K562 (cell line): ENCODE results near the gene FUT8. TPM values are rescaled to one million over a fixed set of nuclear protein-coding genes. Genes with fewer than 3 reads are reported as not detected.

ENCODE experiments used
- ATAC-seq: fragments of 200-7000 bp; cut with Tn5 transposase; 3 replicates; pipeline ENCODE4 v1.9.1; 2020; ENCODE audit warnings: moderate library complexity
- BruUV-seq: library from RNA; stranded (reverse); fragments of 400-500 nt; replicated peaks from 2 replicates; lab custom pipeline; 2021; lab: Mats Ljungman, UMichigan
- CTCF ChIA-PET: fragments of 300-600 bp; formaldehyde crosslinking; extraction: SDS; loops from one replicate; lab custom pipeline; 2021; ENCODE audit warnings: low intra/inter-chr PET ratio; lab: Yijun Ruan, JAX
- POLR2A ChIA-PET: fragments of 300-600, 350-650 bp; sonication (Branson Sonifier 250); formaldehyde crosslinking; extraction: SDS; loops from one replicate; lab custom pipeline; 2021; ENCODE audit warnings: antibody characterized with exemption, inconsistent platforms; lab: Yijun Ruan, JAX
- DNase-seq, 4 experiments: peaks; one replicate each; pipeline versions ENCODE4 v3.0.0 to v3.0.0-alpha.2; 2011 to 2018; ENCODE audit warnings: low spot score in 3 of 4, mixed read lengths in 3 of 4; ENCODE audit errors: extremely low read depth in 1 of 4
- FAIRE-seq: peaks from 2 replicates; lab custom pipeline; 2011; peaks lifted over from hg19 to GRCh38; lab: Jason Lieb, UNC
- H2AFZ ChIP-seq: 2 replicates; pipeline ENCODE4 v1.6.0; 2011; ENCODE audit warnings: low read depth, low read length, control low read depth, inconsistent platforms
- H3K27ac ChIP-seq: fragments of 200-600 bp; 3 replicates; pipeline ENCODE4 v1.8.0; 2011; ENCODE audit warnings: low read depth, mild to moderate bottlenecking, control low read depth, inconsistent platforms, low read length, moderate library complexity, mixed read lengths; ENCODE audit errors: extremely low read depth
- H3K27me3 ChIP-seq, 2 experiments: fragments of 300-600 bp in 1 of 2; 2 replicates in 1 of 2; 3 replicates in 1 of 2; pipeline versions ENCODE4 v1.6.0 to v1.8.0; 2011; ENCODE audit warnings: inconsistent platforms in 2 of 2, low read length in 2 of 2, mild to moderate bottlenecking in 1 of 2, mixed read lengths in 1 of 2, moderate library complexity in 1 of 2; ENCODE audit not compliant: control insufficient read depth in 2 of 2, insufficient read depth in 2 of 2
- H3K36me3 ChIP-seq: fragments of 300-600 bp; 3 replicates; pipeline ENCODE4 v1.8.0; 2011; ENCODE audit warnings: mild to moderate bottlenecking, low read length, inconsistent platforms; ENCODE audit not compliant: control insufficient read depth, insufficient read depth
- H3K4me1 ChIP-seq, 2 experiments: fragments of 200-600 bp in 1 of 2; replicated peaks in 1 of 2; 2 replicates in 1 of 2; 3 replicates in 1 of 2; pipeline versions ENCODE4 v1.5.1 to v1.8.0; 2011; ENCODE audit warnings: inconsistent platforms in 2 of 2, low read length in 2 of 2, mild to moderate bottlenecking in 1 of 2, mixed read lengths in 1 of 2, moderate library complexity in 1 of 2; ENCODE audit not compliant: control insufficient read depth in 2 of 2, insufficient read depth in 2 of 2
- H3K4me2 ChIP-seq: 2 replicates; pipeline ENCODE4 v1.6.1; 2011; ENCODE audit warnings: low read length, control low read depth, inconsistent platforms, mixed read lengths; ENCODE audit not compliant: insufficient read depth
- H3K4me3 ChIP-seq: fragments of 200-600 bp; sonication (generic), shearing (Covaris generic); 2 replicates; pipeline ENCODE4 v1.5.1; 2016; ENCODE audit warnings: control low read depth, inconsistent platforms
- H3K79me2 ChIP-seq: fragments of 200-600 bp; 3 replicates; pipeline ENCODE4 v1.8.0; 2011; ENCODE audit warnings: low read length, inconsistent platforms; ENCODE audit not compliant: control insufficient read depth, insufficient read depth
- H3K9ac ChIP-seq, 2 experiments: 2 replicates each; pipeline versions ENCODE4 v1.6.0 to v1.6.1; 2011; ENCODE audit warnings: low read depth in 2 of 2, low read length in 2 of 2, control low read depth in 1 of 2, inconsistent platforms in 1 of 2, mild to moderate bottlenecking in 1 of 2, mixed read lengths in 1 of 2; ENCODE audit not compliant: insufficient read depth in 1 of 2
- H3K9me1 ChIP-seq: one replicate; pipeline ENCODE4 v1.6.0; 2011; ENCODE audit warnings: inconsistent platforms, mild to moderate bottlenecking, low read length, moderate library complexity; ENCODE audit not compliant: control insufficient read depth, insufficient read depth
- H3K9me3 ChIP-seq: replicated peaks from 2 replicates; pipeline ENCODE4 v1.5.1; 2011; ENCODE audit warnings: low read depth, low read length, inconsistent platforms; ENCODE audit not compliant: control insufficient read depth, insufficient read depth
- H4K20me1 ChIP-seq: replicated peaks from 2 replicates; pipeline ENCODE4 v1.6.1; 2011; ENCODE audit warnings: low read length, inconsistent platforms, mixed read lengths; ENCODE audit not compliant: control insufficient read depth, insufficient read depth
- CUX1 ChIP-seq: fragments of 200-800 bp; sonication (Bioruptor generic); IDR thresholded peaks from 2 replicates; pipeline ENCODE4 v1.6.1; 2016; ENCODE audit warnings: missing genetic modification characterization, missing compliant biosample characterization
- HDAC2 ChIP-seq: fragments of 450-650 bp; IDR thresholded peaks from 2 replicates; pipeline ENCODE4 v1.6.1; 2016; ENCODE audit warnings: mild to moderate bottlenecking
- MTA1 ChIP-seq: fragments of 450-650 bp; IDR thresholded peaks from 2 replicates; pipeline ENCODE4 v1.6.1; 2017; ENCODE audit warnings: borderline replicate concordance
- NR2C2 ChIP-seq, 2 experiments: fragments of 200-800 bp in 1 of 2; sonication (Bioruptor generic) in 1 of 2; sonication (generic) in 1 of 2; formaldehyde crosslinking in 1 of 2; IDR thresholded peaks; 2 replicates each; pipeline versions ENCODE4 v1.6.1 to v1.8.0; 2016 to 2022; ENCODE audit warnings: mild to moderate bottlenecking in 1 of 2, missing compliant biosample characterization in 1 of 2, missing genetic modification characterization in 1 of 2, missing genetic modification reagents in 1 of 2
- POLR3G ChIP-seq: IDR thresholded peaks from 2 replicates; pipeline ENCODE4 v1.6.1; 2011; ENCODE audit not compliant: insufficient read length, insufficient replicate concordance; ENCODE audit errors: extremely low read depth
- RB1 ChIP-seq: fragments of 450-650 bp; IDR thresholded peaks from 2 replicates; pipeline ENCODE4 v1.6.1; 2017; ENCODE audit warnings: low read depth, mild to moderate bottlenecking
- RBM34 ChIP-seq: fragments of 200-400 bp; formaldehyde crosslinking; IDR thresholded peaks from 2 replicates; pipeline ENCODE4 v1.6.1; 2018; ENCODE audit warnings: low read length, borderline replicate concordance; ENCODE audit not compliant: insufficient read depth
- SMARCA5 ChIP-seq: fragments of 450-650 bp; IDR thresholded peaks from 2 replicates; pipeline ENCODE4 v1.6.1; 2016
- TAF1 ChIP-seq: IDR thresholded peaks from 2 replicates; pipeline ENCODE4 v1.6.1; 2011; ENCODE audit warnings: mild to moderate bottlenecking, low read length, moderate library complexity; ENCODE audit not compliant: insufficient read depth, control insufficient read depth, severe bottlenecking; ENCODE audit errors: extremely low read depth
- TEAD2 ChIP-seq: fragments of 450-650 bp; IDR thresholded peaks from 2 replicates; pipeline ENCODE4 v1.6.1; 2016; ENCODE audit warnings: missing genetic modification characterization, control low read depth, missing compliant biosample characterization
- WHSC1 ChIP-seq: IDR thresholded peaks from one replicate; pipeline ENCODE4 v1.6.1; 2012; ENCODE audit warnings: low read length, control low read depth, inconsistent platforms
- ZBTB1 ChIP-seq: sonication (generic); formaldehyde crosslinking; IDR thresholded peaks from 2 replicates; pipeline ENCODE4 v1.8.1; 2023; ENCODE audit warnings: missing genetic modification reagents, low read depth, mild to moderate bottlenecking, borderline replicate concordance
- ZSCAN29 ChIP-seq: fragments of 450-650 bp; IDR thresholded peaks from 2 replicates; pipeline ENCODE4 v1.6.1; 2017
- WGBS: fragments of 100-300 bp; shearing (Covaris generic); methylation state at CpG from one replicate; pipeline ENCODE4 v1.1.6; 2016; ENCODE audit warnings: low coverage, mixed read lengths; ENCODE audit not compliant: insufficient coverage; ENCODE audit errors: missing lambda C conversion rate; 5-methylcytosine and 5-hydroxymethylcytosine counted together
- in situ Hi-C: fragments of 300-500 bp; cut with MboI; formaldehyde crosslinking; loops from 4 replicates; pipeline ENCODE4 v1.15.0; 2018; ENCODE audit warnings: inconsistent platforms, mixed read lengths
- intact Hi-C: fragments of 100-400 bp; cut with micrococcal nuclease; formaldehyde crosslinking; loops from 2 replicates; pipeline ENCODE4 v1.14.2; 2022
- polyA plus RNA-seq, 8 experiments: library from polyadenylated mRNA; depleted of rRNA in 4 of 8; stranded (reverse) in 5 of 8; unstranded in 3 of 8; fragments of >200 nt; fragmentation: Nextera tagmentation in 2 of 8; fragmentation: Illumina TruSeq in 1 of 8; extraction: Ambion mirVana in 2 of 8; extraction: Trizol in 1 of 8; gene quantifications; 2 replicates each; pipeline versions ENCODE4 v1.2.1 to v1.2.3, GENCODE V29; 2011 to 2014; ENCODE audit warnings: inconsistent platforms in 1 of 8, missing spikeins in 1 of 8
- total RNA-seq, 7 experiments: library from RNA; depleted of rRNA in 6 of 7; stranded (reverse); fragments of >200 nt in 6 of 7; fragmentation: Illumina TruSeq in 2 of 7; extraction: Trizol in 2 of 7; gene quantifications; 2 replicates each; pipeline versions ENCODE4 v1.2.1 to v1.2.3, GENCODE V29; 2011 to 2021; ENCODE audit warnings: low replicate concordance in 1 of 7

FUT8 gene
- total and polyA plus RNA-seq, 9 of the 15 experiments (the other 6 are each of a cell fraction or from before 2014, with no cell fraction given): 4.1 to 15.2 (median 7.8) TPM

- TF ChIP-seq POLR3G (no peak), CUX1 (CRISPR knock-in tag) (no peak), WHSC1 (no peak), SMARCA5 (no peak), ZBTB1 (CRISPR knock-in tag) (no peak), NR2C2 (CRISPR knock-in tag; IDR thresholded peaks at IDR 0.05) (no peak), NR2C2 (tag; IDR thresholded peaks at IDR 0.05) (no peak)
Observed at GRCh38 chr14:65581378-65581777, 168.8 kb downstream of the FUT8 start (continued).

- DNase-seq (no peak), ATAC-seq (no peak), FAIRE-seq (no peak)
- Histone ChIP-seq H3K4me2 (no peak overlapping the region), H3K4me3 (no peak overlapping the region), H4K20me1 (no peaks in the 10 kb centered on the region), H3K36me3 (no peaks in the 10 kb centered on the region), H3K27me3 (no peaks in the 10 kb centered on the region), H2AFZ (no peak overlapping the region), H3K9me1 (no peaks in the 10 kb centered on the region), H3K9ac (no peak overlapping the region), H3K4me1 (no peaks in the 10 kb centered on the region), H3K79me2 (no peaks in the 10 kb centered on the region), H3K27ac (no peak overlapping the region), H3K9me3 (no peaks in the 10 kb centered on the region)
- CTCF ChIA-PET: no interaction called here
- BruUV-seq: no TSS peak
- in situ Hi-C loops: no loop called here
- intact Hi-C loops: no loop called here
- POLR2A ChIA-PET: no interaction called here
- WGBS: 67% methylated on average over 3 of the region's 3 CpGs
- TF ChIP-seq ZSCAN29 (no peak), RBM34 (no peak), MTA1 (no peak), TAF1 (no peak), RB1 (no peak), TEAD2 (no peak), HDAC2 (no peak)
Observed at GRCh38 chr14:65581799-65582198, 169.3 kb downstream of the FUT8 start.
